T-helper 1 cell (primary cell): ENCODE measurements around the gene COL4A4.
A peak's percentile ranks its signal among the peaks of the same experiment; 100 is the strongest.
"Not testable (repeated sequence)": the region's sequence is repeated elsewhere in the genome, so short reads cannot be mapped to it uniquely, and the experiment has no call there.

Source experiments
- DNase-seq, 5 donors: peaks; one replicate each; pipeline ENCODE4 v3.0.0-alpha.2; 2012 to 2020
- total RNA-seq, 4 donors: gene quantifications; one replicate each; lab custom pipeline; 2026; lab: John Stamatoyannopoulos, UW

COL4A4 gene
- 0.08 to 0.27 (median 0.19) reads per million in 4 donors for total RNA-seq

- DNase-seq: peak in 1 of 5 donors; percentile 3
These were observed at the start of gene COL4A4, which contains the start of gene COL4A3 for GRCh38 chr2:227163998-227164762. Gene COL4A4 (minus strand): TSS chr2:227164205. CDS start chr2:227147483, 16,722 bp downstream. Gene COL4A3 (plus strand): TSS chr2:227164624. CDS start chr2:227164727, 103 bp downstream.

DNA sequence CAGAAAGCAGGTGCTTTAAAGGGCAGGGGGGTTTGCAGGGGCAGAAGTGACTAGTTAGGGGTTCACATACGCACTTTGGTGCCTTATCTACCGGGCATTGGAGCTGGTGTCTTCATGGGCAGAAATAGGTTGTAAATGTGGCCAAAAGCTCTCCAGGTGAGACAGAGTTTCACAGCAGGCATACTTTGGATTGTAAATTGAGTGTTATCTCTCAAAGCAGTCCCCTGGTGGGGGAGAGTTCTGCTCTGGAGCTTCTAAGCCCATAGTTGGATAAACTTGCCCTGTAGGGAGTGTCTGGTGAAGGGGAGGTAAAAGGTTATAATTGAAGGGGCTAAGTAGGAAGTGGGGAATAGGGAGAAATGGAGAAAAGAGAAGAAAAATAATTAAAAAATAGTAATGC, 43.6 kb upstream of the COL4A4 start:
- DNase-seq: no peak

DNA sequence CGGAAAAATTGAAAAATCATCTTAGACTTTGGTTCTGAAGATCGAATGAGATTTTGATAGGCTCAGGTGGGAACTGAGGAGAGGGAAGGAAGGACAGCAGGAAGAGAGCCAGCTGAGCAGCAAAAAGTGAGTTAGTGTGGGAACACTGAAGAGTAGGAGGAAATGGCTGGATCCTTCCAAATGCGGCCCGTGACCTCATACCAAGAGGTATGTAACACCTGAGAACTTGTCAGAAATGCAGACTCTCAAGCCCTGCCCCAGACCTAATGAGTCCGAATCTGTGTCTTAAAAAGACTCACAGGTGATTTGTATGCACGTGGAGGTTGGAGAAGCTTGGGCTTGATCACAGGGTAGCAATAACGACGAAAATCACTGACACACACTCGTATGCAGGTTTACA, 42.4 kb upstream of the COL4A4 start:
- DNase-seq: no peak

GRCh38 chr2:227205701-227206100, 41.7 kb upstream of the COL4A4 start:
- no peak for DNase-seq

DNA sequence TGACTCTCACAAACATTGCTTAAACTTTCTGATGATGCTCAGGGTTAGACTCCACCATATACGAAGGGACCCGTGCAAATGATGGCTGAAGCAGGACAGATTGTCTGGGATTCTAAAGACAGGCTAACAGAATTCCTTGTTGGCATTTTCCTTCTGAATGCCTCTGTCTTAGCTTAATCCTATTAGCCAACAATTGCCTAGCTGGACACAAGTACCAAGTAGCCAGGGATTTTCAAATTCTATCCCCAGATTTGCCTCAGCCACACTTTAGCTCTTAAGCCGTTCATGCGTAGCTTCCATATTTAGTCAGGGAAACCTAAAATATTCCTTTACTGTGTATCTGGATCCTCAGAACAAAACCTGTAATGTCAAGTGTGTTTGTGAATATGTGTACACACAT, 40.4 kb upstream of the COL4A4 start:
- DNase-seq: no peak

DNA sequence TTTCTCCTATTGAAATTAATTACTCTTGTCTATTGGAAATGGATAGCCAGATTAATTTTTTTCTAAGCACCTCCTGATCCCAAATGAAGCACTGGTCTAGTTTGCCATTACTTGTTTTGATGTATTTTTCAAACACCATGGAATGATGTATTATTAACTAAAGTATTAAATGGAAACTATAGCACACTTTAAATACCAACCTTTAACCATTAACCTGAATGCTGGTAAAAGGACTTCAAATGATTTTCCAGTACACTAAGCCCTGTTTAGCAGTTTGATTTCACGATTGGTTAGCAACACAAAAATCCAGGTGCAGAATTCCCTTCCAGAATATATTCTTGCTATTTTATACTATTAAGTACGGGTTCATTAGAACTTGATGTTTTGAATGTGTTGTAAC, 37.8 kb upstream of the COL4A4 start:
- DNase-seq: no peak

DNA sequence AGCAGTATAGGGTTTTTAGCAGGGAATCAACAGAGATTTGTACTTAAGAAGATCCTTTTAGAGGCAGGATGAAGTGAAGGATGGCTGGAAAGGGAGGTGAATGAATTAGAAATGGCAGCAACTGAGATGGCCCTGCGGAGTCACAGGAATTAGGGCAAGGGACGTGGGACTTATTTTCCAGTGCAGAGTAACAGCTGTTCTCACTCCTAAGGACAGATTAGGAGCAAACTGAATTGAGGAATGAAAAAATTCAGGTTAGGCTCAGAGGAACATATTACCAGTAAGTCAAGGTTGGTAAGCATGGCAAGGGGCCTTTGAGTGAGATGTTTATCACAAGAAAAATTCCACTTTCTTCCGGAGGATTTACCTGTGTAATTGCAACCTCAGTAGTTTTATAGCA, 34.9 kb upstream of the COL4A4 start:
- DNase-seq: no peak

GRCh38 chr2:227194219-227194618, 30.2 kb upstream of the COL4A4 start:
- no peak for DNase-seq

- DNase-seq: no peak
These were observed 28.5 kb upstream of the COL4A4 start for GRCh38 chr2:227192491-227192890.

DNA sequence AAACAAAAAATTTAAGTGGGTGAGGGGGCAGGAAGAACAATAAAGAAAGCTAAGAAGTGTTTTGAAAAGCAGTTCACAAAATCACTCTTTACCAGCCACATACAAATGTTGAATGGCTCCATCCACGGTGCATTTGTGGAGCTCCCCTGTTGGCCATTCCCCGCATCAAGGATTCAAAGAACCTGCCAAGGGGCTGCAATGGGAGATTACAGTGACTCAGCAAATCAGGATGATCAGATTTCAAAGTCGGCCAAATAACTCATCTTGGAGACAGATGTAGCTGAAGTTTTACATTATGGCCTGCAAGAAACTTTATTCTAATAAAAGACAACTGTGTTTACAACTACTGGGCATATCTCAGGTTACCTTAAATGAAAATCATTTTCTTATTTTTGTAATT, 27.4 kb upstream of the COL4A4 start:
- DNase-seq: no peak

GRCh38 chr2:227188292-227188691, 24.3 kb upstream of the COL4A4 start:
- DNase-seq: no peak

DNA sequence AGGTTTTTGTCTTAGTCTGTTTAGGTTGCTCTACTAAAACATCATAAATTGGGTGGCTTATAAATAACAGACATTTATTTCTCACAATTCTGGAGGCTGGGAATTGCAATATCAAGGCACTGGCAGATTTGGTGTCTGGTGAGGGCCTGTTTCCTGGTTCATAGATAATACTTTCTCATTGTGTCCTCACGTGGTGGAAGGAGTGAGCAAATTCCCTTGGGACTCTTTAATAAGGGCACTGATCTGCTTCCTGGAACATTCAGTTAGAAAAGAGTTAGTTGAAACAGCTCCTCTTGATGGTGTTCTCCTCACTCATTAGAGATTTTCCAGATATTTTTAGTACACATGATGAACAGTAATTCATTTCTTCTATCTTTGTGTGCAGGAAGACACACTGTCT, 22.7 kb upstream of the COL4A4 start:
- DNase-seq: no peak

DNA sequence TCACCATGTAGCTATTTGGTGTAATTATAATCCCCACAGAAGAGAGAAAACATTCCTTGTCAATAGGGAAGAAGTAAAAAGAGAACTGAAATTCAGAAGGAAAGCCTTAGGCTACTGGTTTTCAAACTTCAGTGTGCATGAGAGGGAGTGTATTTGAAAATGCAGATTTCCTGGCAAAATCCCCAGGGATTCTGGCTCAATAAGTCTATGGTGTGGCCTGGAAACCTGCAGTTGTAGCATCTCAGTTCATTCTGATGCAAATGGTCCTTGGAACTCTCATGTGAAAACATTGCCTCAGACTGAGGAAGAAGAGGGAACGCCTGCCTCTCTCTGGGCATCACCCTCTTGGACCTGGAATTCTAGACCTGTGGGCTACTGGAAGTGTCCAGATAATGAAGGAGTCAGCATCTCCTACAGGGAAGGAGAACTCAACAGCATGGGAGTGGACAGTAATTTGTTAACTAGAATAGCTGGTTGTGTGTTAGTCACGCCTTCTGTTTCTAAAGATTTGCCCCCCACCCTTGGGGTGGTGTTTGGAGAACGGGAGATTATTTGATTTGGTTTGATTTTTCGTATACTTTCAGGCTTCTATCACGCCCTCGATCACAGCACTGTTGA, 21.7 kb upstream of the COL4A4 start:
- DNase-seq: no peak

- DNase-seq: no peak
These were observed 19.8 kb upstream of the COL4A4 start for GRCh38 chr2:227183657-227184367.

GRCh38 chr2:227182765-227183164, 18.8 kb upstream of the COL4A4 start:
- no peak for DNase-seq

DNA sequence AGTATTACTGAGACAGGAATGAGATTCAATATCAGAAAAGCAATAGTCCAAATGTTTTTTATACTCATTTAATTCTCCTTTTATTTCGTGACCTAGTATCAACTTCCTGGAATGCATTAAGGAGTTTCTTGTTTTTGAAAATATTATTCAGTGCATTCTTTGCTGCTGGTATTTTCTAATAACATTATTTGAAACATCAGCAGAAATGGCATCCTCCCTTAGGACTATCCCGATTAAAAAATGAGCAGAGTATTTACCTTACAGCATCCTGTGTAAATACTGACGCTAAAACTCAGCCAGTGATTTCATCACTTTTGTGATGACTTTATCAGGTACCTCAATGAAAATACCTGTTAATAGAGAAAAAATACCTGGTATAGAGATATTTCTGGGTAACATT, 16.8 kb upstream of the COL4A4 start:
- no peak for DNase-seq

DNA sequence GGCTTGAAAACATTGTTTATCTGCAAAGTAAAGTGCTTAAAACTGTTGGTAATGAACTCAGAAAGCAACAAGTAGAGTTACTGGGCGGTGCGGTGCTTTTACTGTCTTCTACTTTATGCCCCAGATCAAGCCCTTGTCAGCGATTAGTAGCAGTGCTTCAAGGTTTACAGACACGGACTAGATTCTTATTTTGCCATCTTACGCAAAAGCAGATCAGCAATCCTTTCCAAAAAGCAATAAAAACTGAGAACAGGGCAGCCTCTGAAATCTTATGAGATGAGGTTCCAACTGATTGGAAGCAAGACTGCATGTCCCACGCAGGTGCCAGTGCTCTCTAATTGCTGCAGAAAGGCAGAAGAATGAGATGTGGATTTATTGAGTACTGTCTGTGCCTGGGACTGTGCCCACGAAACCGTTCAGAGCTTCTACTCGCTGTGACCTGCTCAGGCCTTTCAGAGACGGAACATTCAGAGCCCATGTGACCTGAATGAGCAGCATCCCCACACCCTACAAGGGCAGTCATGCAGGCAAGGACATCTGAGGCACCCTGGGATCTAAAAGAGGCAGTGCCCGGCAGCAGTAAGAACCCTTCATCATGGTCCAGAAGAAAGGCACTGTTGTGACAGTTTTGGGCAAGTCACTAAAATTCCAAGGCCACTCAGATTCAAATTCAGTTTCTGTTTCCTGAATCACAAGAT, 16.1 kb upstream of the COL4A4 start:
- no peak for DNase-seq

DNA sequence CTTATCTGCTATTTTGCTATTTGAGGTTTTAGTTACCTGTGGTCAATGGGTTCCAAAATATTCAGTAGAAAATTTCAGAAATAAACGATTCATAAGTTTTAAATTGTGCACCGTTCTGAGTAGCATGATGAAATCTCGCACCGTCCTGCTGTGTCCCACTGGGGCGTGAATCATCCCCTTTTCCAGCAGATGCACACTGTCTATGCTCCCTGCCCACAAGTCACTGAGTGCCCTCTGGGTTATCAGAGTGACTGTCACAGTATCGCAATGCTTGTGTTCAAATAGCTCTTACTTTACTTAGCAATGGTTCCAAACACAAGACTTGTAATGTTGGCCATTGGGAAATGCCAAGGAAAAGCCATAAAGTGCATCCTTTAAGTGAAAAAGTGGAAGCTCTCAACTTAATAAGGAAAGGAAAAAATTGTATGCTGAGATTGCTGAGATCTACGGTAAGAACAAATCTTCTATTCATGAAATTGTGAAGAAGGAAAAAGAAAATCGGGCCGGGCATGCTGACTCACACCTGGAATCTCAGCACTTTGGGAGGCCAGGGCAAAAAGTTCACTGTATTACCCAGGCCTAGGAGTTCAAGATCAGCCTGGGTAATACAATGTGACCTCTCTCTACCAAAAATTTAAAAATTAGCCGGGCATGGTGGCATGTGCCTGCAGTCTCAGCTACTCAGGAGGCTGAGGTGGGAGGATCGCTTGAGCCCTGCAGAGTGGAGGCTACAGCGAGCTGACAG, 13.8 kb upstream of the COL4A4 start:
- no peak for DNase-seq

DNA sequence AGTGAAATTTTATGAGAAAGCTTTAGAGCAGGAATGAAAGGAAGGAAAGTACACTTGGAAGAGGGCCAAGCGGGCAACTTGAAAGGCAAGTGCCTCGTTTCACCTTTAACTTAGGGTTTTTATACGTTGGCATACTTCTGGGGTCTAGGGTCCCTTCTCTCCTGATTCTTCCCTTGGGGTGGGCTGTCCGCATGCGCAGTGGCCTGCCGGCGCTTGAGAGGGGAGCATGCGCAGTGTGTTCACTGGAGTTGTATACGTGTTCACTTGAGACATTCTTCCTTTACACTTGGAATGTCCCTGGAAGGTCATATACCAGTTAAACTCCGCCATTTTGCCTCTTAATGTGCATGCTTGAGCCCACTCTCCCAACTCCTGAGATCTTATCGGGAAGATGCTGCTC, 7.8 kb upstream of the COL4A4 start:
- DNase-seq: not testable (repeated sequence)

DNA sequence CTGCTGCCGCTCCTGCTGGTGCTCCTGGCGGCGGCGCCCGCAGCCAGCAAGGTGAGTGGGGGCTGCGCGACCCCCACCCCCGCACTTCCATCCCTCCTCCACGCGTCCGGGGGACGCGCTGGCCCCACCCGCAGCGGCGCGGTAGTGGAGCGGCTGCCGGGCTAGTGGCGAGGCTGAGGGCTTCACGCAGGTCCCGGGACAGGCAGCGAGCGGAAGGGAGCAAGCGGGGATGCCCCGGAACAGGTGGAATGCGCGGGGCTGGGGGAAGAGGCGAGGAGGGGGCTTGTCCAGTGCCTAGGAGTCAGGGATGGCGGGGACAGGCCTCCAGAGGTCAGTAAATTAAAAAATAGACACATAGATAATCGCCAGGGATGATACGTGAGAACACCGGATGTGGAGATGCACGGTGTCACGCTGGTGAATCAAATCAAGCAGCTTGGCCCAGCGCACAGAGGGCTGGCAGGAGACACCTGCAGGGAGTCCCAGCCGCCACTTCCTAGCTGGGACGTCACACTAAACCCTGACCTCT, 822 bp upstream of the COL4A4 start:
- peak in 2 of 5 donors; percentile 2 to 36 for DNase-seq

- no peak for DNase-seq
These were observed 464 bp downstream of the COL4A4 start for GRCh38 chr2:227163485-227163997.

DNA sequence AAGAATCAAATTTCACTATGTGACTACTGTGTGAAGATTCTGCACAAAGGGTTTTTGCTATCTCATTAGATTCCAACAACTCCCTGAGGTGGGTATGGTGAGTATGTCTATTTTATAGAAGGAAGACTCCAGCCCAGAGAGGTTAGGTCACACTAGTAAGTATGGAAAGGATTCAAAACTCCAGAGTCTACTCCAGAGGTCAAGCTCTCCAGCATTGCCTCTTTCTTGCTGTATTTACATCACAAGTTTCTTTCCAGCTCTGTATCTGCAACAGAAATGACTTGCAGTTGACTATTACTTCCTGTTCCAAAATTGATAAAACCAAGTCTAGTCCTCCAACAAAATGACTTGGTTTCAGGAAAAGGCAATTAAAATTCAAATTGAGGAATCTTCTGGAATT, 2.1 kb downstream of the COL4A4 start:
- no peak for DNase-seq
